ENCODE measurements around the gene WNT11. TPM values are rescaled to one million over a fixed set of nuclear protein-coding genes. Genes with fewer than 3 reads are reported as not detected.

Gene WNT11
- polyA plus RNA-seq, 1 donor (not counting 4 experiments of a cell fraction or from before 2014, with no cell fraction given) = not detected

DNA sequence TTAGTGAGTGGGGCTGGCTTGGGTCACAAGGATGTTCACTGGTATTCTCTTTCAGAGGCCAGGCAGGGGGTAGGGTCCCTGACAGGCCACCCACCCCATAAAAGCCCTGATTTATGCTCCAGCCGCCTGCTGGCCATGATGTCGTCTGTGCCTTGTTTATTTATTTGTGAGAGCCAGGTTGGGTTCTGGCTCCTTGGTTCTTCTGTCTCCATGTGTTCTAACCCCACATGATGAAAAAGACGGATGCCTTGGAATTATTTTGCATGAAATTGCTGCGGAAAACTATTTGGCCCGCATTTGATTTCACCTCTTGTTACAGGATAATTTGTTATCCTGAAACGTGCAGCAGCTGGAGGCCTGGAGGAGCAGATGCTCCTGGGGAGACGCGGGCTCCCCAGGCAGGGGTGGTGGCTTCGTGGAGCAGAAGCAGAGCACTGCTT is 46.3 kb upstream of the WNT11 start:
- Histone ChIP-seq H3K27me3 (ENCODE audit: control insufficient read depth, extremely low read depth, insufficient read depth, low read length) (peaks cover 16% of the 10 kb centered on the region), H3K36me3 (ENCODE audit: control insufficient read depth in 2 of 2, extremely low read depth in 1 of 2, insufficient read depth in 2 of 2, low read length in 2 of 2) (no peaks in the 10 kb centered on the region), H3K4me3 (ENCODE audit: control insufficient read depth in 2 of 3, extremely low read depth in 1 of 3, insufficient read depth in 2 of 3, low read depth in 1 of 3, low read length in 3 of 3) (no peak overlapping the region), H3K27ac (ENCODE audit: control insufficient read depth, insufficient read depth, low read length) (no peak overlapping the region), H3K79me2 (ENCODE audit: control insufficient read depth, insufficient read depth, low read length) (no peaks in the 10 kb centered on the region), H3K9ac (ENCODE audit: control insufficient read depth, extremely low read depth, insufficient read depth, low read length) (no peak overlapping the region), H2AFZ (ENCODE audit: control insufficient read depth, low read length) (no peak overlapping the region), H4K20me1 (ENCODE audit: control insufficient read depth, extremely low read depth, insufficient read depth, low read length) (no peaks in the 10 kb centered on the region), H3K4me1 (ENCODE audit: control insufficient read depth, extremely low read depth, insufficient read depth, low read length) (no peaks in the 10 kb centered on the region), H3K9me1 (ENCODE audit: control insufficient read depth, extremely low read depth, insufficient read depth, low read length) (peaks cover 2% of the 10 kb centered on the region), H3K9me3 (ENCODE audit: control insufficient read depth, low read depth, low read length) (peaks cover 3% of the 10 kb centered on the region), H3K4me2 (ENCODE audit: control insufficient read depth, extremely low read depth, insufficient read depth, low read depth, low read length) (no peak overlapping the region)
- no peak for DNase-seq (ENCODE audit: low read depth, low spot score)
- TF ChIP-seq EZH2 (IDR thresholded peaks at IDR 0.05; ENCODE audit: low read length) = no peak
- TF ChIP-seq, protein P1, sequence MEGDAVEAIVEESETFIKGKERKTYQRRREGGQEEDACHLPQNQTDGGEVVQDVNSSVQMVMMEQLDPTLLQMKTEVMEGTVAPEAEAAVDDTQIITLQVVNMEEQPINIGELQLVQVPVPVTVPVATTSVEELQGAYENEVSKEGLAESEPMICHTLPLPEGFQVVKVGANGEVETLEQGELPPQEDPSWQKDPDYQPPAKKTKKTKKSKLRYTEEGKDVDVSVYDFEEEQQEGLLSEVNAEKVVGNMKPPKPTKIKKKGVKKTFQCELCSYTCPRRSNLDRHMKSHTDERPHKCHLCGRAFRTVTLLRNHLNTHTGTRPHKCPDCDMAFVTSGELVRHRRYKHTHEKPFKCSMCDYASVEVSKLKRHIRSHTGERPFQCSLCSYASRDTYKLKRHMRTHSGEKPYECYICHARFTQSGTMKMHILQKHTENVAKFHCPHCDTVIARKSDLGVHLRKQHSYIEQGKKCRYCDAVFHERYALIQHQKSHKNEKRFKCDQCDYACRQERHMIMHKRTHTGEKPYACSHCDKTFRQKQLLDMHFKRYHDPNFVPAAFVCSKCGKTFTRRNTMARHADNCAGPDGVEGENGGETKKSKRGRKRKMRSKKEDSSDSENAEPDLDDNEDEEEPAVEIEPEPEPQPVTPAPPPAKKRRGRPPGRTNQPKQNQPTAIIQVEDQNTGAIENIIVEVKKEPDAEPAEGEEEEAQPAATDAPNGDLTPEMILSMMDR (optimal IDR thresholded peaks at IDR 0.05 in 1 of 3, IDR thresholded peaks at IDR 0.05 in 1 of 3, conservative IDR thresholded peaks at IDR 0.05 in 1 of 3; ENCODE audit: extremely low read depth in 1 of 3, insufficient read depth in 2 of 3, low read length in 3 of 3) = no peak
- dilution Hi-C loops (cut with MboI; ENCODE audit: extremely low pct_ligation_motif_present, low sequenced_read_pairs) = no loop called here
- FAIRE-seq = no peak

DNA sequence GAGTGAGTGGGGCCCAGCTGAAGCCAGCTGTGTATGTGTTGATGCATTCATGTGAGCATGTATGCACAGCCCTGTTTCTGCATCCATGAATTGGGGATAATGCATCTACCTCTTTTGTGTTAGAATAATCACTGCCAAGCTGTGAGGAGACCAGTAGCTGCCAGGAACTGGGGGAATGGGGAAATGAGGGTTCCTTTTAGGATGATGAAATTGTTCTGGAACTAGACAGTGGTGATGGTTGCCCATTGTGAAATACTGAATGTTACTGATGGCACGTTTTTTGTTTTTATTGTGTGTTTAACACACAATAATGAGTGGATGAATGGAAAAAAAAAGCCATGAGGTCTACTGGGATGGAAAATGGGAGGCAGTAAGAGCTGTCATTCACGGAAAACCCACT is 45.3 kb upstream of the WNT11 start:
- Histone ChIP-seq H3K4me2 (ENCODE audit: control insufficient read depth, extremely low read depth, insufficient read depth, low read depth, low read length) (no peak overlapping the region), H2AFZ (ENCODE audit: control insufficient read depth, low read length) (no peak overlapping the region), H3K4me3 (ENCODE audit: control insufficient read depth in 2 of 3, extremely low read depth in 1 of 3, insufficient read depth in 2 of 3, low read depth in 1 of 3, low read length in 3 of 3) (no peak overlapping the region), H3K27ac (ENCODE audit: control insufficient read depth, insufficient read depth, low read length) (no peak overlapping the region), H3K4me1 (ENCODE audit: control insufficient read depth, extremely low read depth, insufficient read depth, low read length) (no peaks in the 10 kb centered on the region), H3K9me3 (ENCODE audit: control insufficient read depth, low read depth, low read length) (peaks cover 3% of the 10 kb centered on the region), H3K79me2 (ENCODE audit: control insufficient read depth, insufficient read depth, low read length) (no peaks in the 10 kb centered on the region), H3K9me1 (ENCODE audit: control insufficient read depth, extremely low read depth, insufficient read depth, low read length) (peaks cover 2% of the 10 kb centered on the region), H3K27me3 (ENCODE audit: control insufficient read depth, extremely low read depth, insufficient read depth, low read length) (peaks cover 11% of the 10 kb centered on the region), H3K9ac (ENCODE audit: control insufficient read depth, extremely low read depth, insufficient read depth, low read length) (no peak overlapping the region), H3K36me3 (ENCODE audit: control insufficient read depth in 2 of 2, extremely low read depth in 1 of 2, insufficient read depth in 2 of 2, low read length in 2 of 2) (no peaks in the 10 kb centered on the region), H4K20me1 (ENCODE audit: control insufficient read depth, extremely low read depth, insufficient read depth, low read length) (no peaks in the 10 kb centered on the region)
- FAIRE-seq (no peak), DNase-seq (ENCODE audit: low read depth, low spot score) (no peak)
- dilution Hi-C loops (cut with MboI; ENCODE audit: extremely low pct_ligation_motif_present, low sequenced_read_pairs) = no loop called here
- TF ChIP-seq EZH2 (IDR thresholded peaks at IDR 0.05; ENCODE audit: low read length) = no peak
- TF ChIP-seq, protein P1 (optimal IDR thresholded peaks at IDR 0.05 in 1 of 3, IDR thresholded peaks at IDR 0.05 in 1 of 3, conservative IDR thresholded peaks at IDR 0.05 in 1 of 3; ENCODE audit: extremely low read depth in 1 of 3, insufficient read depth in 2 of 3, low read length in 3 of 3) = no peak

Data from keratinocyte (primary cell).